PFSK-1 (cell line): ENCODE data around the gene CDA.

Source experiments
- POLR2AphosphoS5 ChIP-seq: IDR thresholded peaks from 2 replicates; pipeline ENCODE4 v1.6.1; 2012; ENCODE audit warnings: low read depth, mild to moderate bottlenecking, control low read depth, low read length, moderate library complexity
- SIN3A ChIP-seq: IDR thresholded peaks from 2 replicates; pipeline ENCODE4 v1.6.1; 2012; ENCODE audit warnings: mild to moderate bottlenecking, low read length, moderate library complexity, borderline replicate concordance; ENCODE audit not compliant: insufficient read depth
- TAF1 ChIP-seq: IDR thresholded peaks from 2 replicates; pipeline ENCODE4 v1.6.1; 2012; ENCODE audit warnings: low read length, control low read depth, borderline replicate concordance; ENCODE audit not compliant: insufficient read depth
- TF ChIP-seq, protein P1 (sequence below), 2 experiments: IDR thresholded peaks; 2 replicates each; pipeline versions ENCODE4 v1.6.1 to v1.8.0; 2011 to 2012; ENCODE audit warnings: low read depth in 2 of 2, low read length in 2 of 2, control low read depth in 1 of 2, inconsistent platforms in 1 of 2, mild to moderate bottlenecking in 1 of 2, moderate library complexity in 1 of 2; ENCODE audit not compliant: insufficient read depth in 1 of 2

DNA sequence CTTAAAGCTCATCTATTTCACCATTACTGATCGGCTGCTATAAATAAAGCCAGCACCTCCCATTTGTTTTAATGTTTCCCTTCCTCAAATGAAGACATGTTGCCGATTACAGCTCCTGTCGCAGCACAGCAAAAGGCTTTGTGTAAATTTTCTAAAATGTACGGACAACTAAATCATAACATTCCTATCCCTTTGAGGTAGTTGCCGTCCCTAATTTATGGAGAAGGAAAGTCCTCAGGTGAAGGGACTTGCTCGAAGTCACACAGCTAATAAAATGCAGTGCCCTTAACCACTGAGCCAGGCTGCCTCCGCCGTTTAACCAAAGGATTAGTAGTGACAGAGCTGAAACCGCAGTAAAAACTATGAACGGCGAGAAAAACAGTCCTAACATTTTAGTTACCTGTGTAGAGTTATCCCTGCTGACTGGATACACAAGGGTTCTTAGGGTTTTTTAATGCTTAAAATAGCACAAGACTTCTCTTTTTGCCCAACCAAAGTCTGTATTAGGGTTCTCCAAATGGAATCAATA lies 45.2 kb downstream of the CDA start:
- TF ChIP-seq, protein P1, sequence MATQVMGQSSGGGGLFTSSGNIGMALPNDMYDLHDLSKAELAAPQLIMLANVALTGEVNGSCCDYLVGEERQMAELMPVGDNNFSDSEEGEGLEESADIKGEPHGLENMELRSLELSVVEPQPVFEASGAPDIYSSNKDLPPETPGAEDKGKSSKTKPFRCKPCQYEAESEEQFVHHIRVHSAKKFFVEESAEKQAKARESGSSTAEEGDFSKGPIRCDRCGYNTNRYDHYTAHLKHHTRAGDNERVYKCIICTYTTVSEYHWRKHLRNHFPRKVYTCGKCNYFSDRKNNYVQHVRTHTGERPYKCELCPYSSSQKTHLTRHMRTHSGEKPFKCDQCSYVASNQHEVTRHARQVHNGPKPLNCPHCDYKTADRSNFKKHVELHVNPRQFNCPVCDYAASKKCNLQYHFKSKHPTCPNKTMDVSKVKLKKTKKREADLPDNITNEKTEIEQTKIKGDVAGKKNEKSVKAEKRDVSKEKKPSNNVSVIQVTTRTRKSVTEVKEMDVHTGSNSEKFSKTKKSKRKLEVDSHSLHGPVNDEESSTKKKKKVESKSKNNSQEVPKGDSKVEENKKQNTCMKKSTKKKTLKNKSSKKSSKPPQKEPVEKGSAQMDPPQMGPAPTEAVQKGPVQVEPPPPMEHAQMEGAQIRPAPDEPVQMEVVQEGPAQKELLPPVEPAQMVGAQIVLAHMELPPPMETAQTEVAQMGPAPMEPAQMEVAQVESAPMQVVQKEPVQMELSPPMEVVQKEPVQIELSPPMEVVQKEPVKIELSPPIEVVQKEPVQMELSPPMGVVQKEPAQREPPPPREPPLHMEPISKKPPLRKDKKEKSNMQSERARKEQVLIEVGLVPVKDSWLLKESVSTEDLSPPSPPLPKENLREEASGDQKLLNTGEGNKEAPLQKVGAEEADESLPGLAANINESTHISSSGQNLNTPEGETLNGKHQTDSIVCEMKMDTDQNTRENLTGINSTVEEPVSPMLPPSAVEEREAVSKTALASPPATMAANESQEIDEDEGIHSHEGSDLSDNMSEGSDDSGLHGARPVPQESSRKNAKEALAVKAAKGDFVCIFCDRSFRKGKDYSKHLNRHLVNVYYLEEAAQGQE (IDR thresholded peaks at IDR 0.05; ENCODE audit: insufficient read depth in 1 of 2, low read depth in 2 of 2, low read length in 2 of 2): no peak
- TF ChIP-seq POLR2AphosphoS5 (no peak), SIN3A (no peak), TAF1 (no peak)
